ENCODE data around the gene HSD17B2. TPM values are rescaled to one million over a fixed set of nuclear protein-coding genes. Genes with fewer than 3 reads are reported as not detected.

The HSD17B2 gene
- total RNA-seq, 2 donors from 2014 or later = not detected

DNA sequence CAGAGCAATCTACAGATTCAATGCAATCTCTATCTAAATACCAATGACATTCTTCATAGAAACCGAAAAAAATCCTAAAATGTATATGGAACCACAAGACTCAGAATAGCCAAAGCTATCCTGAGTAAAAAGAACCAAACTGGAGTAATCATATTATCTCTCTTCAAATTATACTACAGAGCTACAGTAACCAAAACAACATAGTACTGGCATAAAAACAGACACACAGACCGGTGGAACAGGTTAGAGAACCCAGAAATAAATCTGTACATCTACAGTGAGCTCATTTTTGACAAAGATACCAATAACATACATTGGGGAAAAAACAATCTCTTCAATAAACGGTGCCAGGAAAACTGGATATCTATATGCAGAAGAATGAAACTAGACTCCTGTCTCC lies 89.6 kb downstream of the HSD17B2 start:
- no peak overlapping the region for H3K27ac ChIP-seq (ENCODE audit: low read depth, low read length)
- no peak overlapping the region for H3K4me3 ChIP-seq (ENCODE audit: low read length)
- Mint-ChIP-seq H3K4me3 (no peak overlapping the region), H3K27ac (no peak overlapping the region), H3K36me3 (ENCODE audit: low read depth) (no peaks in the 10 kb centered on the region), H3K4me1 (peaks cover 8% of the 10 kb centered on the region), H3K9me3 (no peaks in the 10 kb centered on the region), H3K27me3 (ENCODE audit: insufficient read depth) (no peaks in the 10 kb centered on the region)
- DNase-seq = no peak
- no peaks in the 10 kb centered on the region for H3K9me3 ChIP-seq (ENCODE audit: control insufficient read depth, low read length)
- no peaks in the 10 kb centered on the region for H3K36me3 ChIP-seq (ENCODE audit: control insufficient read depth, insufficient read depth, low read length)
- no peaks in the 10 kb centered on the region for H3K4me1 ChIP-seq (ENCODE audit: control insufficient read depth, insufficient read depth, low read length)
- TF ChIP-seq CTCF (conservative IDR thresholded peaks at IDR 0.05) = no peak
- no peak overlapping the region for H3K9ac ChIP-seq (ENCODE audit: extremely low read depth, low read length, poor library complexity, severe bottlenecking)
- H3K27me3 ChIP-seq (ENCODE audit: control insufficient read depth, insufficient read depth, low read length, poor library complexity, severe bottlenecking) = no peaks in the 10 kb centered on the region
- WGBS, 2 experiments (ENCODE audit: insufficient coverage in 1 of 2, insufficient read length in 1 of 2) = 88 to 100% methylated on average over 2 to 3 of the region's 3 CpGs

GRCh38 chr16:82129881-82130280 lies 94.8 kb downstream of the HSD17B2 start:
- no peak overlapping the region for H3K27ac ChIP-seq (ENCODE audit: low read depth, low read length)
- H3K4me1 Mint-ChIP-seq = peaks cover 11% of the 10 kb centered on the region
- H3K9me3 Mint-ChIP-seq = no peaks in the 10 kb centered on the region
- no peaks in the 10 kb centered on the region for H3K27me3 ChIP-seq (ENCODE audit: control insufficient read depth, insufficient read depth, low read length, poor library complexity, severe bottlenecking)
- no peaks in the 10 kb centered on the region for H3K9me3 ChIP-seq (ENCODE audit: control insufficient read depth, low read length)
- H3K27me3 Mint-ChIP-seq (ENCODE audit: insufficient read depth) = no peaks in the 10 kb centered on the region
- peaks cover 7% of the 10 kb centered on the region for H3K36me3 Mint-ChIP-seq (ENCODE audit: low read depth)
- H3K4me3 Mint-ChIP-seq = no peak overlapping the region
- no peaks in the 10 kb centered on the region for H3K36me3 ChIP-seq (ENCODE audit: control insufficient read depth, insufficient read depth, low read length)
- no peaks in the 10 kb centered on the region for H3K4me1 ChIP-seq (ENCODE audit: control insufficient read depth, insufficient read depth, low read length)
- no peak overlapping the region for H3K4me3 ChIP-seq (ENCODE audit: low read length)
- no peak overlapping the region for H3K9ac ChIP-seq (ENCODE audit: extremely low read depth, low read length, poor library complexity, severe bottlenecking)
- DNase-seq = no peak
- TF ChIP-seq CTCF (conservative IDR thresholded peaks at IDR 0.05) = no peak
- H3K27ac Mint-ChIP-seq = no peak overlapping the region
- 94% methylated on average over 3 of the region's 3 CpGs; no CpG with 5 or more reads in 1 of the 2 experiments for WGBS, 2 experiments (ENCODE audit: insufficient coverage in 1 of 2, insufficient read length in 1 of 2)

- Mint-ChIP-seq H3K36me3 (ENCODE audit: low read depth) (peaks cover 28% of the 10 kb centered on the region), H3K9me3 (peaks cover 3% of the 10 kb centered on the region), H3K27ac (no peak overlapping the region), H3K4me3 (no peak overlapping the region), H3K27me3 (ENCODE audit: insufficient read depth) (no peaks in the 10 kb centered on the region), H3K4me1 (peaks cover 16% of the 10 kb centered on the region)
- Histone ChIP-seq H3K9ac (ENCODE audit: extremely low read depth, low read length, poor library complexity, severe bottlenecking) (no peak overlapping the region), H3K27me3 (ENCODE audit: control insufficient read depth, insufficient read depth, low read length, poor library complexity, severe bottlenecking) (no peaks in the 10 kb centered on the region), H3K36me3 (ENCODE audit: control insufficient read depth, insufficient read depth, low read length) (peaks cover 25% of the 10 kb centered on the region), H3K4me1 (ENCODE audit: control insufficient read depth, insufficient read depth, low read length) (peaks cover 7% of the 10 kb centered on the region), H3K9me3 (ENCODE audit: control insufficient read depth, low read length) (no peaks in the 10 kb centered on the region), H3K27ac (ENCODE audit: low read depth, low read length) (no peak overlapping the region), H3K4me3 (ENCODE audit: low read length) (no peak overlapping the region)
- 87 to 91% methylated on average over 6 of the region's 6 CpGs for WGBS, 2 experiments (ENCODE audit: insufficient coverage in 1 of 2, insufficient read length in 1 of 2)
- TF ChIP-seq CTCF (conservative IDR thresholded peaks at IDR 0.05) = no peak
- no peak for DNase-seq
Observed at GRCh38 chr16:82133798-82134197, 98.7 kb downstream of the HSD17B2 start.

Measured in endodermal cell (in vitro differentiated cells).